Prostate gland (tissue), 2 donors: ENCODE measurements around the gene PCDHGA11.

Source experiments
- POLR2A ChIP-seq: fragments of 450-650 bp; IDR thresholded peaks from one replicate; pipeline ENCODE4 v1.6.1; 2016; ENCODE audit warnings: antibody characterized with exemption, mild to moderate bottlenecking
- TF ChIP-seq, protein P1 (sequence below), 4 experiments: fragments of 200-600 bp in 2 of 4; fragments of 450-650 bp in 2 of 4; sonication (generic) in 2 of 4; IDR thresholded peaks; 1 replicate in 3 of 4; 2 replicates in 1 of 4; pipeline ENCODE4 v1.5.1; 2016 to 2019; ENCODE audit warnings: antibody characterized with exemption in 4 of 4, mild to moderate bottlenecking in 2 of 4, moderate library complexity in 2 of 4

DNA sequence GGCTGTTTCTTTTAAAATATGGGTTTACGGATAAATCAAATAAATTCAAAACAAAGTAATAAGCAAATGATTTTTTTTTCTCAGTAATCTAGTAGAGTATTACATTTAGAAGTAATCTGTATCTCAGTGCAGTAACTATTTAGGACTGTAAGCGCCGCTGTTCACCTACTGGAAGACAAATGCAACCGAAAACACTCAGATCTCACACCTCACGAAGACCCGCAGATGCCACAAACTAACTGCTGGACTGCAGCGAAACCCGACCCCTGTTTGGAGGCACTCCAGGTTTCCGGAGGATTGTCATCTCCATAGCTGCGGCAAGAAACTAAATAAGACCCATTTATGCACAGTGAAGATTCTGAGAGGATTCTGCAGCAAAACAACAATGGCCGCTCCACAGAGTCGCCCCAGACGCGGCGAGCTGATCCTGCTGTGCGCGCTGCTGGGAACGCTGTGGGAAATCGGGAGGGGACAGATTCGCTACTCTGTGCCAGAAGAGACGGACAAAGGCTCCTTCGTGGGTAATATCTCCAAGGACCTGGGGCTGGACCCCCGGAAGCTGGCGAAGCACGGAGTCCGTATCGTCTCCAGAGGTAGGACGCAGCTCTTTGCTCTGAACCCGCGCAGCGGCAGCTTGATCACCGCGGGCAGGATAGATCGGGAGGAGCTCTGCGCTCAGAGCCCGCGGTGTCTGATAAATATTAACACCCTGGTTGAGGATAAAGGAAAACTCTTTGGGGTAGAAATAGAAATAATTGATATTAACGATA lies 28.2 kb upstream of the PCDHGA11 start, which contains the start of gene PCDHGA8:
- TF ChIP-seq, protein P1, sequence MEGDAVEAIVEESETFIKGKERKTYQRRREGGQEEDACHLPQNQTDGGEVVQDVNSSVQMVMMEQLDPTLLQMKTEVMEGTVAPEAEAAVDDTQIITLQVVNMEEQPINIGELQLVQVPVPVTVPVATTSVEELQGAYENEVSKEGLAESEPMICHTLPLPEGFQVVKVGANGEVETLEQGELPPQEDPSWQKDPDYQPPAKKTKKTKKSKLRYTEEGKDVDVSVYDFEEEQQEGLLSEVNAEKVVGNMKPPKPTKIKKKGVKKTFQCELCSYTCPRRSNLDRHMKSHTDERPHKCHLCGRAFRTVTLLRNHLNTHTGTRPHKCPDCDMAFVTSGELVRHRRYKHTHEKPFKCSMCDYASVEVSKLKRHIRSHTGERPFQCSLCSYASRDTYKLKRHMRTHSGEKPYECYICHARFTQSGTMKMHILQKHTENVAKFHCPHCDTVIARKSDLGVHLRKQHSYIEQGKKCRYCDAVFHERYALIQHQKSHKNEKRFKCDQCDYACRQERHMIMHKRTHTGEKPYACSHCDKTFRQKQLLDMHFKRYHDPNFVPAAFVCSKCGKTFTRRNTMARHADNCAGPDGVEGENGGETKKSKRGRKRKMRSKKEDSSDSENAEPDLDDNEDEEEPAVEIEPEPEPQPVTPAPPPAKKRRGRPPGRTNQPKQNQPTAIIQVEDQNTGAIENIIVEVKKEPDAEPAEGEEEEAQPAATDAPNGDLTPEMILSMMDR (IDR thresholded peaks at IDR 0.05): no peak
- no peak for TF ChIP-seq POLR2A
